HepG2 (cell line): ENCODE data around the gene C2orf49. TPM values are rescaled to one million over a fixed set of nuclear protein-coding genes. Genes with fewer than 3 reads are reported as not detected.

Experiments used
- ATAC-seq: fragments of 200-7000 bp; cut with Tn5 transposase; 3 replicates; pipeline ENCODE4 v1.9.1; 2020; ENCODE audit warnings: mild to moderate bottlenecking, moderate library complexity
- BruUV-seq: library from RNA; stranded (reverse); fragments of 400-500 nt; replicated peaks from 2 replicates; lab custom pipeline; 2021; lab: Mats Ljungman, UMichigan
- CTCF ChIA-PET: fragments of 300-600 bp; formaldehyde crosslinking; extraction: SDS; loops from one replicate; lab custom pipeline; 2021; ENCODE audit warnings: low total read pairs, inconsistent platforms, low intra/inter-chr PET ratio; lab: Yijun Ruan, JAX
- POLR2A ChIA-PET: fragments of 350-600 bp; sonication (Branson Sonifier 250); formaldehyde crosslinking; loops from one replicate; lab custom pipeline; 2020; ENCODE audit warnings: antibody characterized with exemption, inconsistent platforms; lab: Yijun Ruan, JAX
- DNase-seq: peaks from one replicate; pipeline ENCODE4 v3.0.0-alpha.2; 2015; ENCODE audit warnings: low spot score
- FAIRE-seq: peaks from 3 replicates; lab custom pipeline; 2011; peaks lifted over from hg19 to GRCh38; lab: Jason Lieb, UNC
- H2AFZ ChIP-seq: one replicate; pipeline ENCODE4 v1.6.1; 2011; ENCODE audit warnings: low read length, inconsistent platforms
- H3K27ac ChIP-seq: fragments of 300-600 bp; 3 replicates; pipeline ENCODE4 v1.8.0; 2011; ENCODE audit warnings: mixed run types, mild to moderate bottlenecking, mixed read lengths, low read length, inconsistent platforms; ENCODE audit not compliant: insufficient read depth; ENCODE audit errors: extremely low read length
- H3K27me3 ChIP-seq, 2 experiments: fragments of 200-600 bp in 1 of 2; 2 replicates in 1 of 2; 3 replicates in 1 of 2; pipeline versions ENCODE4 v1.6.0 to v1.8.0; 2011; ENCODE audit warnings: low read length in 2 of 2, mild to moderate bottlenecking in 2 of 2, moderate library complexity in 2 of 2, inconsistent platforms in 1 of 2; ENCODE audit not compliant: insufficient read depth in 2 of 2, control insufficient read depth in 1 of 2
- H3K36me3 ChIP-seq, 2 experiments: fragments of 200-600 bp in 1 of 2; replicated peaks in 1 of 2; 2 replicates in 1 of 2; 3 replicates in 1 of 2; pipeline versions ENCODE4 v1.5.1 to v1.8.0; 2011; ENCODE audit warnings: low read length in 2 of 2, inconsistent platforms in 1 of 2; ENCODE audit not compliant: insufficient read depth in 2 of 2, control insufficient read depth in 1 of 2
- H3K4me1 ChIP-seq: 2 replicates; pipeline ENCODE4 v1.5.1; 2012; ENCODE audit warnings: low read length, inconsistent platforms; ENCODE audit not compliant: insufficient read depth
- H3K4me2 ChIP-seq: 2 replicates; pipeline ENCODE4 v1.6.0; 2011; ENCODE audit warnings: low read depth, low read length, inconsistent platforms
- H3K4me3 ChIP-seq, 3 experiments: fragments of 200-600 bp in 1 of 3; sonication (generic), shearing (Covaris generic) in 1 of 3; replicated peaks in 1 of 3; 2 replicates each; pipeline ENCODE4 v1.5.1; 2011 to 2016; ENCODE audit warnings: low read length in 3 of 3, inconsistent platforms in 2 of 3, low read depth in 2 of 3, mild to moderate bottlenecking in 2 of 3, control low read depth in 1 of 3, mixed read lengths in 1 of 3; ENCODE audit not compliant: insufficient read depth in 1 of 3
- H3K79me2 ChIP-seq: one replicate; pipeline ENCODE4 v1.6.1; 2011; ENCODE audit warnings: low read length, inconsistent platforms; ENCODE audit not compliant: insufficient read depth
- H3K9ac ChIP-seq: 2 replicates; pipeline ENCODE4 v1.6.0; 2011; ENCODE audit warnings: mild to moderate bottlenecking, low read depth, low read length, inconsistent platforms; ENCODE audit not compliant: insufficient read depth
- H3K9me3 ChIP-seq: 2 replicates; pipeline ENCODE4 v1.5.1; 2012; ENCODE audit warnings: mild to moderate bottlenecking, low read length
- H4K20me1 ChIP-seq: 2 replicates; pipeline ENCODE4 v1.6.0; 2011; ENCODE audit warnings: inconsistent platforms, mild to moderate bottlenecking, low read length, moderate library complexity; ENCODE audit not compliant: insufficient read depth
- AHR ChIP-seq: IDR thresholded peaks from 2 replicates; pipeline ENCODE4 v1.6.1; 2018; ENCODE audit warnings: missing genetic modification reagents, missing compliant biosample characterization
- CAMTA2 ChIP-seq: sonication (generic); formaldehyde crosslinking; IDR thresholded peaks from 2 replicates; pipeline ENCODE4 v1.4.0; 2020; ENCODE audit warnings: mild to moderate bottlenecking, missing genetic modification reagents, borderline replicate concordance
- HMG20B ChIP-seq: conservative IDR thresholded peaks from 2 replicates; pipeline ENCODE4 v1.6.1; 2016; ENCODE audit warnings: missing genetic modification reagents, missing compliant biosample characterization
- ISX ChIP-seq: sonication (generic); formaldehyde crosslinking; conservative IDR thresholded peaks from 2 replicates; pipeline ENCODE4 v1.5.0; 2020; ENCODE audit warnings: missing genetic modification reagents
- KAT7 ChIP-seq: IDR thresholded peaks from 2 replicates; pipeline ENCODE4 v1.6.1; 2018; ENCODE audit warnings: borderline replicate concordance, missing compliant biosample characterization
- PRMT3 ChIP-seq: sonication (generic); formaldehyde crosslinking; IDR thresholded peaks from 2 replicates; pipeline ENCODE4 v1.8.1; 2022; ENCODE audit warnings: low read depth, mild to moderate bottlenecking, moderate library complexity, missing genetic modification reagents, borderline replicate concordance
- SP5 ChIP-seq: IDR thresholded peaks from 2 replicates; pipeline ENCODE4 v1.6.1; 2016; ENCODE audit warnings: low read depth, borderline replicate concordance
- ZBTB33 ChIP-seq: sonication (generic); formaldehyde crosslinking; IDR thresholded peaks from 2 replicates; pipeline ENCODE4 v1.4.0; 2020; ENCODE audit warnings: missing genetic modification reagents
- ZIK1 ChIP-seq: sonication (generic); formaldehyde crosslinking; IDR thresholded peaks from 2 replicates; pipeline ENCODE4 v1.5.0; 2020; ENCODE audit warnings: mild to moderate bottlenecking, low read depth, missing genetic modification reagents, borderline replicate concordance
- ZNF761 ChIP-seq: sonication (generic); formaldehyde crosslinking; conservative IDR thresholded peaks from 2 replicates; pipeline ENCODE4 v1.4.0; 2020; ENCODE audit warnings: mild to moderate bottlenecking, missing genetic modification reagents
- WGBS: methylation state at CpG from one replicate; pipeline ENCODE4 v1.1.6; 2017; ENCODE audit warnings: low lambda C conversion rate; 5-methylcytosine and 5-hydroxymethylcytosine counted together
- in situ Hi-C: cut with HindIII; loops from 2 replicates; pipeline ENCODE4 v1.10.0; 2017; ENCODE audit warnings: low pct_unique_long_range_greater_than_20kb; ENCODE audit not compliant: extremely low pct_ligation_motif_present
- intact Hi-C: fragments of 100-400 bp; cut with micrococcal nuclease; formaldehyde crosslinking; loops from one replicate; pipeline ENCODE4 v1.10.0; 2022; ENCODE audit not compliant: unreplicated experiment
- polyA plus RNA-seq, 8 experiments: library from polyadenylated mRNA; depleted of rRNA in 3 of 8; stranded (reverse) in 7 of 8; unstranded in 1 of 8; fragments of >200 nt; fragmentation: Illumina TruSeq in 4 of 8; extraction: Trizol in 4 of 8; gene quantifications; 2 replicates each; pipeline versions ENCODE4 v1.2.1 to v1.2.3, GENCODE V29; 2011 to 2016; ENCODE audit warnings: low read depth in 4 of 8, missing spikeins in 1 of 8, mixed read lengths in 1 of 8; ENCODE audit not compliant: insufficient read depth in 1 of 8
- total RNA-seq, 5 experiments: library from RNA; depleted of rRNA; stranded (reverse); fragments of >200 nt; fragmentation: Illumina TruSeq; extraction: Trizol; gene quantifications; 2 replicates each; pipeline ENCODE4 v1.2.3, GENCODE V29; 2016; ENCODE audit warnings: low read depth in 1 of 5

Gene C2orf49
- total and polyA plus RNA-seq, 2 of the 13 experiments (the other 11 are each of a cell fraction or from before 2014, with no cell fraction given), result 24.7 to 28.8 TPM

GRCh38 chr2:105378921-105379383, 41.6 kb downstream of the C2orf49 start:
- H3K4me1 ChIP-seq, result peaks cover under 1% of the 10 kb centered on the region; the same call in 1 of the 2 replicates
- in situ Hi-C loops, result no loop called here
- BruUV-seq, result no TSS peak

More at GRCh38 chr2:105378921-105379383, 41.6 kb downstream of the C2orf49 start:
- Histone ChIP-seq H2AFZ (no peak overlapping the region), H3K36me3 (peaks cover 0 to 13% of the 10 kb centered on the region in 2 experiments; a peak in 3 of 5 replicates), H3K4me3 (no peak overlapping the region), H3K27me3 (no peaks in the 10 kb centered on the region), H3K4me2 (no peak overlapping the region), H3K79me2 (no peaks in the 10 kb centered on the region), H3K27ac (no peak overlapping the region), H4K20me1 (no peaks in the 10 kb centered on the region), H3K9ac (no peak overlapping the region), H3K9me3 (no peaks in the 10 kb centered on the region)
- 89% methylated on average over 4 of the region's 4 CpGs for WGBS
- no peak for TF ChIP-seq SP5 (CRISPR knock-in tag)
- no peak for TF ChIP-seq ZBTB33 (CRISPR knock-in tag)
- TF ChIP-seq PRMT3 (CRISPR knock-in tag), result no peak
- TF ChIP-seq ISX (CRISPR knock-in tag), result no peak
- no peak for TF ChIP-seq HMG20B (CRISPR knock-in tag)
- TF ChIP-seq AHR (CRISPR knock-in tag), result no peak
- TF ChIP-seq ZIK1 (CRISPR knock-in tag), result no peak
- no peak for TF ChIP-seq CAMTA2 (CRISPR knock-in tag)
- TF ChIP-seq KAT7, result no peak
- no peak for TF ChIP-seq ZNF761 (CRISPR knock-in tag)
- ChIA-PET POLR2A (no interaction called here), CTCF (no interaction called here)
- ATAC-seq, result no peak
- intact Hi-C loops, result no loop called here
- DNase-seq, result no peak
- no peak for FAIRE-seq
